Measurements from ENCODE around the gene TMEM119. TPM values are rescaled to one million over a fixed set of nuclear protein-coding genes. Genes with fewer than 3 reads are reported as not detected.

The TMEM119 gene
- total and polyA plus RNA-seq, 2 of the 8 experiments (the other 6 are each of a cell fraction or from before 2014, with no cell fraction given): 0.35 to 0.61 TPM

- Histone ChIP-seq H3K23ac (ENCODE audit: insufficient read length) (no peak overlapping the region), H4K91ac (replicated peaks; ENCODE audit: insufficient read length, low read length) (peak overlapping the region; percentile 91), H2BK20ac (ENCODE audit: low read length) (no peak overlapping the region), H4K8ac (ENCODE audit: extremely low read depth, insufficient read depth, low read length) (no peak overlapping the region), H3K27me3 (replicated peaks in 1 of 4; ENCODE audit: control insufficient read depth in 3 of 4, extremely low read depth in 1 of 4, insufficient read depth in 3 of 4, low read length in 3 of 4) (no peaks in the 10 kb centered on the region), H3K9ac (replicated peaks in 1 of 4; ENCODE audit: extremely low read depth in 1 of 4, low read depth in 3 of 4, low read length in 3 of 4) (no peak overlapping the region), H3K4me3 (ENCODE audit: extremely low read depth in 1 of 4, insufficient read depth in 2 of 4, low read depth in 3 of 4, low read length in 4 of 4) (no peak overlapping the region), H3K4ac (replicated peaks; ENCODE audit: insufficient read length, low read depth, low read length) (no peak overlapping the region), H2AK5ac (ENCODE audit: low read depth, low read length) (no peak overlapping the region), H3K14ac (ENCODE audit: insufficient read length) (no peak overlapping the region), H2BK5ac (ENCODE audit: low read depth, low read length) (peak overlapping the region; percentile 63; the same call in 1 of the 2 replicates), H3K23me2 (ENCODE audit: low read depth, low read length) (no peaks in the 10 kb centered on the region), H3K9me3 (ENCODE audit: insufficient read depth in 2 of 2, low read depth in 1 of 2, low read length in 1 of 2) (no peaks in the 10 kb centered on the region; a peak in 2 of 4 replicates), H2BK15ac (ENCODE audit: low read length) (peak overlapping the region; percentile 97; the same call in 1 of the 2 replicates), H3K79me2 (ENCODE audit: control insufficient read depth in 1 of 2, insufficient read depth in 2 of 2, low read length in 2 of 2) (no peaks in the 10 kb centered on the region), H4K20me1 (replicated peaks in 1 of 2; ENCODE audit: control insufficient read depth in 1 of 2, insufficient read depth in 2 of 2, low read length in 2 of 2) (no peaks in the 10 kb centered on the region), H3K56ac (replicated peaks; ENCODE audit: insufficient read length, low read depth, low read length) (no peak overlapping the region), H3K18ac (ENCODE audit: extremely low read depth, low read length) (0 out of 2 replicates have a peak overlapping the region, but pooled peaks have one; percentile 28), H4K5ac (ENCODE audit: insufficient read length, low read depth, low read length) (no peak overlapping the region), H3K4me1 (replicated peaks in 1 of 4; ENCODE audit: control insufficient read depth in 3 of 4, insufficient read depth in 4 of 4, low read length in 3 of 4) (peaks cover 2 to 9% (median 4%) of the 10 kb centered on the region in 4 experiments; a peak in 4 of 7 replicates), H2AFZ (ENCODE audit: low read length) (peak overlapping the region; percentile 90; the same call in 1 of the 2 replicates), H2BK12ac (ENCODE audit: low read depth, low read length) (peak overlapping the region; percentile 60; the same call in 1 of the 2 replicates), H3K79me1 (ENCODE audit: low read depth, low read length) (no peaks in the 10 kb centered on the region), H3K36me3 (ENCODE audit: control insufficient read depth in 2 of 4, insufficient read depth in 4 of 4, low read length in 3 of 4) (no peaks in the 10 kb centered on the region), H3K27ac (ENCODE audit: low read depth, low read length) (no peak overlapping the region), H3K4me2 (ENCODE audit: insufficient read depth in 1 of 2, low read depth in 2 of 2, low read length in 2 of 2) (no peak overlapping the region), H2BK120ac (replicated peaks; ENCODE audit: low read depth, low read length) (no peak overlapping the region)
- 96% methylated on average over 14 of the region's 14 CpGs; no CpG with 5 or more reads in 1 of the 2 experiments for WGBS, 2 experiments (ENCODE audit: extremely low coverage in 1 of 2, insufficient coverage in 1 of 2, insufficient read length in 1 of 2, insufficient replicate concordance in 2 of 2, low coverage in 1 of 2, low lambda C conversion rate in 2 of 2, missing lambda C conversion rate in 1 of 2)
- ChIA-PET CTCF (ENCODE audit: partially characterized antibody) (interaction anchor here (0.6 to 22.5 kb wide), 7 partner anchors 14 to 514 kb away, joined by 4 to 523 read pairs (median 4); partner anchors contain the start of genes ISCU, SART3 and SELPLG), POLR2A (ENCODE audit: partially characterized antibody) (interaction anchor here (1.1 to 1.6 kb wide), 5 partner anchors 15 to 63 kb away, joined by 3 to 9 read pairs (median 5); no protein-coding TSS in a partner anchor)
- DNase-seq (ENCODE audit: low read depth in 1 of 2, low spot score in 2 of 2) (no peak), FAIRE-seq (no peak)
- TF ChIP-seq JUN (IDR thresholded peaks at IDR 0.05; ENCODE audit: low read depth, low read length) (no peak), GABPA (IDR thresholded peaks at IDR 0.05; ENCODE audit: borderline replicate concordance, insufficient read depth, low read length) (no peak), SP2 (IDR thresholded peaks at IDR 0.05; ENCODE audit: low read length) (no peak), USF2 (IDR thresholded peaks at IDR 0.05; ENCODE audit: low read length) (no peak)
Measured at GRCh38 chr12:108622921-108623514, 25.1 kb upstream of the TMEM119 start.
